ENCODE data around the gene LRRC53.

DNA sequence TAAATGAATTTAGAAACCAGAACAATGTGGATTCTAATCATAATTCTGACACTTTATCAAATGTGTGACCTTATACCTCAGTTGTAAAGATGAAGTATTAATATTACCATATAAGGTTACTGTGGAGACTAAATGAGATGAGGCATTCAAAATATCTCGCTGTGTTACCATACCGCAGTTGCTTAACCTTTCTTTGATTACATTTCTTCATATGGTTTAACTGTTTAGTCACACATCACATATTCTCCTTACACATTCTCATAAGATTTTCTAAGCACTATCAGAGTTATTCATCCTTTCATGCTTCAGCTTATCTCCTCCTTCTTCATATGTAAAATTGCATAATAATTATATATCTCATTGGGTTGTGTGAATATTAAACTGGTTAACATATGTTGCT, 88.9 kb downstream of the LRRC53 start:
- TF ChIP-seq, protein P1, sequence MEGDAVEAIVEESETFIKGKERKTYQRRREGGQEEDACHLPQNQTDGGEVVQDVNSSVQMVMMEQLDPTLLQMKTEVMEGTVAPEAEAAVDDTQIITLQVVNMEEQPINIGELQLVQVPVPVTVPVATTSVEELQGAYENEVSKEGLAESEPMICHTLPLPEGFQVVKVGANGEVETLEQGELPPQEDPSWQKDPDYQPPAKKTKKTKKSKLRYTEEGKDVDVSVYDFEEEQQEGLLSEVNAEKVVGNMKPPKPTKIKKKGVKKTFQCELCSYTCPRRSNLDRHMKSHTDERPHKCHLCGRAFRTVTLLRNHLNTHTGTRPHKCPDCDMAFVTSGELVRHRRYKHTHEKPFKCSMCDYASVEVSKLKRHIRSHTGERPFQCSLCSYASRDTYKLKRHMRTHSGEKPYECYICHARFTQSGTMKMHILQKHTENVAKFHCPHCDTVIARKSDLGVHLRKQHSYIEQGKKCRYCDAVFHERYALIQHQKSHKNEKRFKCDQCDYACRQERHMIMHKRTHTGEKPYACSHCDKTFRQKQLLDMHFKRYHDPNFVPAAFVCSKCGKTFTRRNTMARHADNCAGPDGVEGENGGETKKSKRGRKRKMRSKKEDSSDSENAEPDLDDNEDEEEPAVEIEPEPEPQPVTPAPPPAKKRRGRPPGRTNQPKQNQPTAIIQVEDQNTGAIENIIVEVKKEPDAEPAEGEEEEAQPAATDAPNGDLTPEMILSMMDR (IDR thresholded peaks at IDR 0.05; ENCODE audit: poor library complexity): no peak
- TF ChIP-seq EZH2 (IDR thresholded peaks at IDR 0.05; ENCODE audit: borderline replicate concordance): no peak
- TF ChIP-seq EZH2phosphoT487 (IDR thresholded peaks at IDR 0.05; ENCODE audit: low read depth, severe bottlenecking, unreplicated experiment): no peak

Data from hepatocyte (in vitro differentiated cells).